CD4-positive, alpha-beta T cell treated with Interleukin-4 for 4 hours (primary cell): ENCODE measurements around the gene POPDC2.

Experiments used
- DNase-seq: peaks from one replicate; pipeline ENCODE4 v3.0.0-alpha.2; 2020

The POPDC2 gene

GRCh38 chr3:119639494-119640350 lies 20.7 kb downstream of the POPDC2 start:
- DNase-seq: no peak

DNA sequence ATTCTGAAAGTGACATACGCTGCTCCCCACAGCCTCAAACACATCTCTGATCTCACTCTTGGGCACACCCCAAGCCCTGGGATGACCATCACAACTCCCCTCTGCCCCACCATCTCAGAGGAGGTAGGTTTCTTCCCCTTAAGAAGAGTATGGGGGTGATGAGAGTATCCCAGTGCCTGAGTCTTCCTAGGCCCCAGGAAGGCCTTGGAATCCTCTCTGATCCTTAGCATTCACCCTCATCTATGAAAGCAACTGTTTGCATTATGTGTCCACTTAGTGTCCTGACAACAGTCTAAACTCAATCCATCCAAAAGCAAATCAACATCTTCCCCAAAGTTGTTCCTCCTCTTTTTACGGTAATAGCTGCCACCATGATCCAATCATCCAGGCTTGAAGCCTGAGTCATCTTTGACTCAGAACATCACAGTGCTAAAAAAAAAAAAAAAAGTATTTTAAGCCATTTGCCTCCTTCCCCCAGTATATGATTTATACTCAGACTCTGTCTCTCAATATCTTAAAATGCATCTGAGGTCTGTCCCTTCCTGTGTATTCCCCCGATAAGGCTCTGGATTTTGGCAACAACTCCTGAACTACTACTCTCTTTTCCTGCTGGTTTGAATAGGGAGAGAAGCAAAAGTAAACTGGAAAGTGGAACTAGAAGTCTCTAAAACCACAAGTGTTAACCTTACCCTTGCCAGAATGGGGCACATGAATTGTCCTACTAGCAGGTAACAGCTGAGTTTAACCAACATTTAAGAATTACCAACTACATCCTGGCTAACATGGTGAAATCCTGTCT lies 22.5 kb downstream of the POPDC2 start:
- no peak for DNase-seq

DNA sequence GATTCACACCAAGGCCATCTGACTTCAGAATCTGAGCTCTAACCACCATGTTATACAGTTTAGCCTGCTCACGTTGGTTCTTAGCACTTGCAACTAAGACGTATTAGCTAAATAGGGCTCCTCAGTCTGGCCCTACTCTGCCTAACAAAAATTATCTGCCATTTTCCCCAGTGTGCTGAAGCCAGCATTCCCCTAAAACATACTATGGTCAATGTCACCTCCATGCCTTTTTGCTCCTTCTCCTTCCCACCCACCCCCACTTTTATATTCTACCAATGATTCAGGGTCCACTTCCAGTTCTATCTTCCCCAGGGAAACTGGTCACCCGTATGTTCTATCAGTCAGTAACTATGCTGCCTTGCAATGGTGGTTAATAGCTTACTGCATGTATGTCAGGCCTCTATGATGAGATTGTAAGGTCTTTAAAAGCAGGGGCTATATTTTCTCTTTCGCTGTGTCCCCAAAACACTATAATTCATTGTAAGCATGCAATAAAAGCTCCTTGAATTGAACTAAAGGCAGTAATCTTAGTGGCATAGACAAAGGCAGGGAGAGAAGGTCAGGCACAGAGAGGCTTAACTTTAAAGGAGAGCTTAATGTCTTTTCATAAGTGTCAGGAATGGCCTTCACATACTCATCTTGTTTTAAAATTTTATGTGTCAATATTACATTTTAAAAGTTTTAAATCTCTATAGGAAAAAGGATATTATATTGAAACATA lies 23.3 kb downstream of the POPDC2 start:
- DNase-seq: no peak

DNA sequence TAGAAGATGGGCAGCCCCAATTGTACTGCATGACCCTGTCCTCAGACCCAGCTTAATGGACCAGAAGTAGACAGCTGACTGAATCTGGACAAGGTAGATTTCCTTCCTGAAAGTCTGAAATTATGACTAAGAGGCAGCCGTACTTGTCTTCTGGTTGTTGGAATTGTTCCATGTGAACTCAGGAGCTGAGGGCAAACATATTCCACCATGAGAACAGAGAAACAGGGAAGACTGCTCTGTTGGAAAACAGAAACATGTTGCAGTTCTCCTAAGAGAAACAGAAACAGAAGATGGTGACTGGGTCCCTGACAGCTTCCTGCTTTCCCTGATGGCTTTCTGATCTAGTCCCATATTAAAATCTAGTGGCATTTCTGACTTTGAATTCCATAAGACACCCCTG lies 24.1 kb downstream of the POPDC2 start:
- no peak for DNase-seq

GRCh38 chr3:119635719-119636118 lies 24.7 kb downstream of the POPDC2 start:
- DNase-seq: no peak

- no peak for DNase-seq
Observed at GRCh38 chr3:119632829-119633228, 27.6 kb downstream of the POPDC2 start.

- no peak for DNase-seq
Observed at GRCh38 chr3:119632216-119632615, 28.2 kb downstream of the POPDC2 start.

DNA sequence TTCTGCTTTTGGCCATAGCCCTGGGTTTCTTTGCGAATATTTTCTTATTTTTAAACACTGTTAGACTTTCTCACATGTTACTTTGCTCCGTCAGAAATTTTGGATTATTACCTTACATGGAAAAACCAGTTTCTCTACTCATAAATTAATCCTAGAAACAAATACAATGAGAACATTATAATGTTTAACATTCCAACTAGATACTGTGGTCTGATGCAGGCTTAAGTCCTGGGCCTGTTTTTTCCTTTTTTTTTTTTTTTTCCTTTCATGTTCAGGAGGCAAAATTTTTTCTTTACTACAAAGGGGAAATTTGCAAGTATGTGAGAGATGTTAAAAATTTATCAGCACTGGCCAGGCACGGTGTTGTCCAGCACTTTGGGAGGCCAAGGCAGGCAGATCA lies 28.9 kb downstream of the POPDC2 start:
- no peak for DNase-seq

DNA sequence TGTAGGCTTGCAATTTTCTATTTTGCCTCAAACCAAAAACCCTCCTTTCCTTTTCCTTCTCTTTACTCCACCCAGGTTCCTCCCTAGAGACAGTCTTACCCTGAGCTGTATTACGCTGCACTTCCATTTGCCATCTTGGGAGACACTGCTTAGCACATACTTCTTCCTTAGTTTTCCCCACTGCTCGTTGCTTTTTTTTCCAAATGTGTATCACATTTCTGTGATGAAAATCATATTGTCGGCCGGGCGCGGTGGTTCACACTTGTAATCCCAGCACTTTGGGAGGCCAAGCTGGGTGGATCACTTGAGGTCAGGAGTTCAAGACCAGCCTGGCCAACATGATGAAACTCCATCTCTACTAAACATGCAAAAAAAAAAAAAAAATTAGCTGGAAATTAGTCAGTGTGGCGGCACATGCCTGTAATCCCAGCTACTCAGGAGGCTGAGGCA lies 29.5 kb downstream of the POPDC2 start:
- no peak for DNase-seq

- no peak for DNase-seq
Observed at GRCh38 chr3:119630128-119630879, 30.1 kb downstream of the POPDC2 start.

DNA sequence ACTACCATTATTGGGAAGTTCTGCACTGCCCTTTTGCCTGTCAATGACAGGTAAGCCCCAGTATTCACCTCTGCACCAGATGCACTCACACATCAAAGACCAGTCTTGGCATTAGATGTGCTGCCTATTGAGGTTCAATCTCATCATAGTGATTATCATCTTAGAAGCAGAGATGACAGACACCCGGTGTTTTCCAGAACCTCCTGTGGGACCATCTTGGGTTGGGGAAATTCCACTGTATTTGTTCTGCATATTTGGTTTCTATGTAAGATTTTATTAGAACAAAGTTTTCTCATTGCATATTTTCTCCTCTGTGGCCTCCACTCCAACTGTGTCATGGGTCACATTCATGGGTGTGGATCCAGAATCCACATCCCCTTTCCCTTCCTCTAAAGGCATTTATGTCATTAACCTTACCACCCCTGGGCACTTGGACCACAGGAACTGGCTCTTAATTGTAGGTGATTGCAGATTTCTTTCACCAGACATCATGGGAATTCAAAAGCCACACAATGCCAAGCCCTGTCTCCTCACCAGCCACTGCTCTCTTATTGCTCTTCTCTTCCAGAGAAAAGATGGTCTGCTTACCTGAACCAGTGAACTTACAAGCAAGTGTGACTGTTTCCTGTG lies 31.5 kb downstream of the POPDC2 start:
- peak; percentile 41 for DNase-seq

GRCh38 chr3:119628390-119628789 lies 32.0 kb downstream of the POPDC2 start:
- DNase-seq: peak; percentile 29

DNA sequence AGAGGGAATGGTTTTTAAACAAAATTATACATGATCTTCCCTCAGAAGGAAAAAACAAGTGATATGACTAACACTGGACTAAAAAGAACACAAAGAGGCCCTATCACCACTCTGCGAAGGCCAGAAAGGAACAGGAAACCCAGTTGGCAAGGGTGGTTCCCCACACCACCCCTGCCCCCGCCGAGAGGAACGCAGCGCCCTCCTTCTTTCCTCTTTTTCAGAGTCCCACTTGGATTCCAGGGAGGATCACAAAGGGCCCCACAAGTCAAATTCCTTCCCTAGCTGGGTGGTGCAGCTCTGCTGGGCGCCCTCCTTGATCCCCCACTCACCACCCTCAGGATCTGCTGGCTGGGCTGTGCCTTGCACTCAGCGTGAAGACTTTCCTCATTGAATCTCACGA lies 32.9 kb downstream of the POPDC2 start:
- peak; percentile 24 for DNase-seq

- DNase-seq: no peak
Observed at GRCh38 chr3:119626196-119626595, 34.2 kb downstream of the POPDC2 start.

- DNase-seq: no peak
Observed at GRCh38 chr3:119625451-119626153, 34.8 kb downstream of the POPDC2 start.

GRCh38 chr3:119624002-119624720 lies 36.2 kb downstream of the POPDC2 start:
- no peak for DNase-seq

DNA sequence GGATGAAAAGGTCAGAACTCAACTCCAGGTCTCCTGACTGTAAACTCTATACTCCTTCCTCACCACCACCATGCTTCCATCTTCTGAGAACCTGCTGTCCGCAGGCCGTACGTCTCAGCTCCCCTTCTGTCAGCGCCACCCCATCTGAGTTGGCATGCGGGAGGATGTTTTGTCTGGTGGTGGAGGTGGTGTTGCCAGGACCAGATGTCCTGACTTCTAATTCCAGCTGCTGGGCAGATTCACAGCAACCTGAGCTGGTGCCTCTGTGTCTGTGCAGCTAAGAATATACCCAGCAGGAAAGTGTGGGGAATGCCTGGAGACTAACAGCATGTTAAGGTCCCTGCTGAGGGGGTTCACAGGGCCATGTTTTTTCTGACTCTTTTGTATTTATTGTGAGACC lies 39.5 kb downstream of the POPDC2 start:
- no peak for DNase-seq

DNA sequence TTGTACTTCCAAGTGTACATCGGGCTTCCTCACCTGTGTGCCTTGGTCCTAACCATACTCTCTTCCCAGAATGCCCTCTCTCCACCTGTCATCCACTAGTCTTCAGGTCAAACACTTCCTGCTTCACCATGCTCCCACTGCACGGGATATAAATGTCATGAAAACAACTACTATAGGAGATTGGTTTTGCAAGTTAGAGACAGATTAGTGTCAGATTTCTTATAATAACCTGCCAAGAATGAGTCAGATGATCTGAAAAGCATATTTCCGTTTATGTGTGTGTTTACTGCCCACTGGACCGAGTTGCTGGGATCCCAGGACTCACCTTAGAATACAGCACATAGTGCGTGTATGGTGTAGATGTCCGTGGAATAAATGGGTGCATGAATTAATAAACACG lies 41.3 kb downstream of the POPDC2 start:
- DNase-seq: no peak

DNA sequence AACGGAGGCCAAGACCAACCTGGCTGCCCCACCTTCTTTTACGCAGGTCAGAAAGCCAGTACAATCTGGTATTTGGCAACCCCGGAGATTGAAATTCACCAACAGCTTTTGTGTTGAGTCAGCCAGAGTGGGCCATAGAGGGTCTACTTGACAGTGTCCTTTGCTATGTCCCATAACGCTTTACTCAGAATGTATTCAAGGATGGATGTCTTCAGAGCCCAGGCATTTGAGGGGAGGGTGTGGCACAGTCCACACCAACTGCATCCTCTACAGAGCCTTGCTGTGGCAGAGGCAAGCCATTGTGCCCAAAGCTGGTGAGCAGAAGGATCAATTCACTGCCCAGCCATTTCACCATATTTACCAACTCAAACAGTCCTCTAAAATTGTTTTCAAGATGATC lies 44.3 kb downstream of the POPDC2 start:
- no peak for DNase-seq

DNA sequence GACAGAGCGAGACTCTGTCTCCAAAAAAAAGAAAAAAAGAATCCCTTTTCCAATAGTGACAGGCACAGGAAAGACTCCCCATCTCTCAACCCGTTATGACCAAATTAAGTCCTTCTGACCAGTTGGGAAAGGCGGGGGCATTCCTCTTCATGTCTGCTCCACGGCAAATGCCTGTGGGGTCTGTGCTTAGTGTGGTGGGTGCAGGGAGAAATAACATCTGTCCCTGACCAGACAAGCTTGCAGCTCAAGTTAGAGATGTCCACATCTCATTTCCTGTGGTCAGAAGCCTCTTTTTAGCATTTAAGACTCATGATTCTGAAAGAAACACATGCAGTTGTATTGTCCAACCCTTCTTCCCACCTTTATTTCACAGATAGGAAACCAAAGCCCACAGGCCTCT lies 46.5 kb downstream of the POPDC2 start:
- no peak for DNase-seq

- no peak for DNase-seq
Observed at GRCh38 chr3:119613201-119613600, 47.2 kb downstream of the POPDC2 start.
